ENCODE measurements around the gene CEP162.
"Not testable (repeated sequence)": the region's sequence is repeated elsewhere in the genome, so short reads cannot be mapped to it uniquely, and the experiment has no call there.

Gene CEP162

GRCh38 chr6:84089081-84089480 lies 138.4 kb downstream of the CEP162 start:
- Histone ChIP-seq H3K27me3 (ENCODE audit: insufficient read depth, low read length) (peaks cover 12% of the 10 kb centered on the region), H3K27ac (ENCODE audit: low read depth, low read length) (no peak overlapping the region), H3K4me1 (ENCODE audit: control insufficient read depth, insufficient read depth, low read length, unreplicated experiment) (peaks cover 3% of the 10 kb centered on the region), H2AFZ (ENCODE audit: low read length, unreplicated experiment) (no peak overlapping the region), H3K4me3 (ENCODE audit: low read depth, low read length) (no peak overlapping the region), H3K36me3 (ENCODE audit: insufficient read depth, low read length) (no peaks in the 10 kb centered on the region), H3K79me2 (ENCODE audit: control insufficient read depth, insufficient read depth, low read length, unreplicated experiment) (no peaks in the 10 kb centered on the region)

GRCh38 chr6:84086545-84087429 lies 140.7 kb downstream of the CEP162 start:
- Histone ChIP-seq H2AFZ (ENCODE audit: low read length, unreplicated experiment) (no peak overlapping the region), H3K27me3 (ENCODE audit: insufficient read depth, low read length) (peaks cover 12% of the 10 kb centered on the region), H3K4me1 (ENCODE audit: control insufficient read depth, insufficient read depth, low read length, unreplicated experiment) (no peaks in the 10 kb centered on the region), H3K36me3 (ENCODE audit: insufficient read depth, low read length) (no peaks in the 10 kb centered on the region), H3K27ac (ENCODE audit: low read depth, low read length) (no peak overlapping the region), H3K4me3 (ENCODE audit: low read depth, low read length) (no peak overlapping the region), H3K79me2 (ENCODE audit: control insufficient read depth, insufficient read depth, low read length, unreplicated experiment) (no peaks in the 10 kb centered on the region)

GRCh38 chr6:84086056-84086455 lies 141.4 kb downstream of the CEP162 start:
- no peaks in the 10 kb centered on the region for H3K79me2 ChIP-seq (ENCODE audit: control insufficient read depth, insufficient read depth, low read length, unreplicated experiment)
- H3K4me1 ChIP-seq (ENCODE audit: control insufficient read depth, insufficient read depth, low read length, unreplicated experiment), result no peaks in the 10 kb centered on the region
- no peaks in the 10 kb centered on the region for H3K36me3 ChIP-seq (ENCODE audit: insufficient read depth, low read length)
- H2AFZ ChIP-seq (ENCODE audit: low read length, unreplicated experiment), result no peak overlapping the region
- no peak overlapping the region for H3K4me3 ChIP-seq (ENCODE audit: low read depth, low read length)
- peaks cover 12% of the 10 kb centered on the region for H3K27me3 ChIP-seq (ENCODE audit: insufficient read depth, low read length)
- H3K27ac ChIP-seq (ENCODE audit: low read depth, low read length), result no peak overlapping the region

- not testable (repeated sequence) for H3K4me3 ChIP-seq (ENCODE audit: low read depth, low read length); H3K27ac ChIP-seq (ENCODE audit: low read depth, low read length); H3K79me2 ChIP-seq (ENCODE audit: control insufficient read depth, insufficient read depth, low read length, unreplicated experiment); H3K4me1 ChIP-seq (ENCODE audit: control insufficient read depth, insufficient read depth, low read length, unreplicated experiment); H2AFZ ChIP-seq (ENCODE audit: low read length, unreplicated experiment); H3K36me3 ChIP-seq (ENCODE audit: insufficient read depth, low read length)
- peaks cover 12% of the 10 kb centered on the region for H3K27me3 ChIP-seq (ENCODE audit: insufficient read depth, low read length)
Measured at GRCh38 chr6:84084705-84085104, 142.7 kb downstream of the CEP162 start.

- no peaks in the 10 kb centered on the region for H3K36me3 ChIP-seq (ENCODE audit: insufficient read depth, low read length)
- H3K27me3 ChIP-seq (ENCODE audit: insufficient read depth, low read length), result peaks cover 19% of the 10 kb centered on the region
- no peak overlapping the region for H3K27ac ChIP-seq (ENCODE audit: low read depth, low read length)
- no peak overlapping the region for H2AFZ ChIP-seq (ENCODE audit: low read length, unreplicated experiment)
- no peaks in the 10 kb centered on the region for H3K79me2 ChIP-seq (ENCODE audit: control insufficient read depth, insufficient read depth, low read length, unreplicated experiment)
- H3K4me3 ChIP-seq (ENCODE audit: low read depth, low read length), result no peak overlapping the region
- no peaks in the 10 kb centered on the region for H3K4me1 ChIP-seq (ENCODE audit: control insufficient read depth, insufficient read depth, low read length, unreplicated experiment)
Measured at GRCh38 chr6:84082689-84083265, 144.7 kb downstream of the CEP162 start.

GRCh38 chr6:84081222-84081621 lies 146.2 kb downstream of the CEP162 start:
- Histone ChIP-seq H3K27ac (ENCODE audit: low read depth, low read length) (no peak overlapping the region), H3K4me3 (ENCODE audit: low read depth, low read length) (no peak overlapping the region), H3K36me3 (ENCODE audit: insufficient read depth, low read length) (no peaks in the 10 kb centered on the region), H3K4me1 (ENCODE audit: control insufficient read depth, insufficient read depth, low read length, unreplicated experiment) (no peaks in the 10 kb centered on the region), H3K27me3 (ENCODE audit: insufficient read depth, low read length) (peaks cover 16% of the 10 kb centered on the region; the same call in 1 of the 2 replicates), H3K79me2 (ENCODE audit: control insufficient read depth, insufficient read depth, low read length, unreplicated experiment) (no peaks in the 10 kb centered on the region), H2AFZ (ENCODE audit: low read length, unreplicated experiment) (no peak overlapping the region)

GRCh38 chr6:84078335-84078734 lies 149.1 kb downstream of the CEP162 start:
- Histone ChIP-seq H3K27me3 (ENCODE audit: insufficient read depth, low read length) (peaks cover 7% of the 10 kb centered on the region; the same call in 1 of the 2 replicates), H3K27ac (ENCODE audit: low read depth, low read length) (no peak overlapping the region), H3K36me3 (ENCODE audit: insufficient read depth, low read length) (no peaks in the 10 kb centered on the region), H3K4me1 (ENCODE audit: control insufficient read depth, insufficient read depth, low read length, unreplicated experiment) (no peaks in the 10 kb centered on the region), H3K79me2 (ENCODE audit: control insufficient read depth, insufficient read depth, low read length, unreplicated experiment) (no peaks in the 10 kb centered on the region), H2AFZ (ENCODE audit: low read length, unreplicated experiment) (no peak overlapping the region), H3K4me3 (ENCODE audit: low read depth, low read length) (no peak overlapping the region)

- Histone ChIP-seq H3K36me3 (ENCODE audit: insufficient read depth, low read length) (no peaks in the 10 kb centered on the region), H2AFZ (ENCODE audit: low read length, unreplicated experiment) (no peak overlapping the region), H3K27ac (ENCODE audit: low read depth, low read length) (no peak overlapping the region), H3K4me3 (ENCODE audit: low read depth, low read length) (no peak overlapping the region), H3K4me1 (ENCODE audit: control insufficient read depth, insufficient read depth, low read length, unreplicated experiment) (no peaks in the 10 kb centered on the region), H3K27me3 (ENCODE audit: insufficient read depth, low read length) (peaks cover 7% of the 10 kb centered on the region; the same call in 1 of the 2 replicates), H3K79me2 (ENCODE audit: control insufficient read depth, insufficient read depth, low read length, unreplicated experiment) (no peaks in the 10 kb centered on the region)
Measured at GRCh38 chr6:84077645-84078044, 149.8 kb downstream of the CEP162 start.

- Histone ChIP-seq H3K36me3 (ENCODE audit: insufficient read depth, low read length) (no peaks in the 10 kb centered on the region), H3K79me2 (ENCODE audit: control insufficient read depth, insufficient read depth, low read length, unreplicated experiment) (no peaks in the 10 kb centered on the region), H3K27ac (ENCODE audit: low read depth, low read length) (no peak overlapping the region), H2AFZ (ENCODE audit: low read length, unreplicated experiment) (no peak overlapping the region), H3K4me3 (ENCODE audit: low read depth, low read length) (no peak overlapping the region), H3K4me1 (ENCODE audit: control insufficient read depth, insufficient read depth, low read length, unreplicated experiment) (no peaks in the 10 kb centered on the region), H3K27me3 (ENCODE audit: insufficient read depth, low read length) (peaks cover 7% of the 10 kb centered on the region; the same call in 1 of the 2 replicates)
Measured at GRCh38 chr6:84074988-84075781, 152.3 kb downstream of the CEP162 start.

All from ACC112 (cell line).